Measurements from ENCODE around the gene MALT1.
A peak's percentile ranks its signal among the peaks of the same experiment; 100 is the strongest.

Gene MALT1

DNA sequence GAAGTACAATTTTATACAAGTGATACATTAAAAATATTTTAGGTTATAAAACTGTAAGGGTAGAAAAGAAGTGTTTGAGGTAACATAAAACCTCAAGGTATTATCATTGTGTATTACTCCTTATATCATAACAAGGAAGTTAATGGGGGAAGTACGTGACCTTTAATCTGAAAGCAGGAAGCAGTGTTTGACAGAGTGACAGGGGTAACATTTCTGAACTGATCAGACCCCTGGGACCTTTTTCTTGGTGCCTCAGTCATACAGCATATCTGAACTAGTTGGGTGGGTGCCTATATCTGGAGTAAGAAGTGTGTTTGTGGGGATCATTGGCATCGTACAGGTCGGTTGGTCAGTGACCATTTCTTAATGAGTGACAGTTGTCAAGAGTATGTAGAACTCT lies 43.0 kb downstream of the MALT1 start:
- DNase-seq (ENCODE audit: low read depth in 1 of 2, low spot score in 1 of 2): no peak
- TF ChIP-seq JUND (IDR thresholded peaks at IDR 0.05; ENCODE audit: low read depth): no peak
- in situ Hi-C loops (cut with HindIII; ENCODE audit: low pct_unique_long_range_greater_than_20kb, low sequenced_read_pairs): no loop called here

DNA sequence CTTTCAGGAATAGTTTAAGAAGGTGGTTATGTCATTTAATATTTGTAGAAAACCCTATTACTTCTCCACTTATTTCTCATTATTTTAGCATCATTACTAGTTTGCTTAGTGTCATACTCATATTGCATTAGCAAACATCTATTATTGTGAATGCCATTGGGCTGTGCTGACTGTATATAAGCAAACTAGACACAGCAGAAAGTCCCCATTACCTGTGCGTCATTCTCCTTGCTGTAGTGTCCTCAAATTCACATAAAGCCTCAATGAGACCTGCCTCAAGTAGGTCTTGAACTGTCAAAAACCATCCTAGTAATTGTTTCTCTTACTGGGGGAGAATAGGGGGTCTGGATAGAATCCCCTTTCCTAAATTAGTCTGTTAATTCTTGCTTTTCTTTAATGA lies 43.6 kb downstream of the MALT1 start:
- in situ Hi-C loops (cut with HindIII; ENCODE audit: low pct_unique_long_range_greater_than_20kb, low sequenced_read_pairs): no loop called here
- no peak for TF ChIP-seq JUND (IDR thresholded peaks at IDR 0.05; ENCODE audit: low read depth)
- no peak for DNase-seq (ENCODE audit: low read depth in 1 of 2, low spot score in 1 of 2)

- in situ Hi-C loops (cut with HindIII; ENCODE audit: low pct_unique_long_range_greater_than_20kb, low sequenced_read_pairs): no loop called here
- DNase-seq (ENCODE audit: low read depth in 1 of 2, low spot score in 1 of 2): no peak
Observed at GRCh38 chr18:58715540-58715939, 44.3 kb downstream of the MALT1 start.

GRCh38 chr18:58716060-58716756 lies 44.9 kb downstream of the MALT1 start:
- TF ChIP-seq JUND (IDR thresholded peaks at IDR 0.05; ENCODE audit: low read depth): no peak
- in situ Hi-C loops (cut with HindIII; ENCODE audit: low pct_unique_long_range_greater_than_20kb, low sequenced_read_pairs): no loop called here

More at GRCh38 chr18:58715540-58715939, 44.3 kb downstream of the MALT1 start:
- TF ChIP-seq JUND (IDR thresholded peaks at IDR 0.05; ENCODE audit: low read depth): no peak

GRCh38 chr18:58721566-58722239 lies 50.4 kb downstream of the MALT1 start:
- TF ChIP-seq JUND (IDR thresholded peaks at IDR 0.05; ENCODE audit: low read depth): no peak
- in situ Hi-C loops (cut with HindIII; ENCODE audit: low pct_unique_long_range_greater_than_20kb, low sequenced_read_pairs): no loop called here
- no peak for DNase-seq (ENCODE audit: low read depth in 1 of 2, low spot score in 1 of 2)

More at GRCh38 chr18:58716060-58716756, 44.9 kb downstream of the MALT1 start:
- peak in 1 of 2 experiments; percentile 3 for DNase-seq (ENCODE audit: low read depth in 1 of 2, low spot score in 1 of 2)

DNA sequence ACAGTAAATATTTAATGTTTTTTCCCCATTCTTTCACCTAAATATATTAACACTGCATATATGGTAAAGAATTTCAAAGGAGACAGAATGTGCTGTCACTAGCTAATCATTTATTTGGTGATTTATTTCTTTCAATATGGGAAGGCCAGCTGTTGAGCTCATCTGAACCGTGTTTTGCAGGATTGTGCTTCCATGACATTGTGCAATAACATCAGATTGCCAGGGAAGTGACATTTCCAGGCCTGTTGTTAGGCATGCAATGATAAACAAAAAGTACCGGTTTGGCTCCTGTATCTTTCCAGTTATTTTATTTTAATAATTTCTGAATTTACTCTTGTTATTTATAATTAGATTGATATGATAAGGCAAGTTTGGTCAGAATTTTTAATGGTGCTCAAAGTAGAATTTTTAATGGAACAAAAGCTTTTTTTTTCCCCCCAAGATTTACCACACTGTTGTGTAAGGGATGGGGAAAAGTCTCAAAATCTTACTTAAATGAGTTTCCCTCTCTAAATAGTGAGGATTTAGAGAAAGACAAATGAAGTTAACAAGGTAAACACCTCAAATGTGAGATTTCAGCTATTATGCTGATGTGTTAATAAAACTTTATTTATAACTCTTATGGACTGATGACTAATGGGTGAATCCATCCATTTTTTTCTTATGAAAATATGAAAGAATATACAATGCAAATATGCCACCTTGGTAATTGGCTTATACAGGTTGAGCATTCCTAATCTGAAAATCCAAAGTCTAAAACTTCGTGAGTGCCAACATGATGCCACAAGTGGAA lies 52.7 kb downstream of the MALT1 start:
- no peak for TF ChIP-seq JUND (IDR thresholded peaks at IDR 0.05; ENCODE audit: low read depth)
- in situ Hi-C loops (cut with HindIII; ENCODE audit: low pct_unique_long_range_greater_than_20kb, low sequenced_read_pairs): no loop called here
- no peak for DNase-seq (ENCODE audit: low read depth in 1 of 2, low spot score in 1 of 2)

- in situ Hi-C loops (cut with HindIII; ENCODE audit: low pct_unique_long_range_greater_than_20kb, low sequenced_read_pairs): no loop called here
- no peak for DNase-seq (ENCODE audit: low read depth in 1 of 2, low spot score in 1 of 2)
- TF ChIP-seq JUND (IDR thresholded peaks at IDR 0.05; ENCODE audit: low read depth): no peak
Observed at GRCh38 chr18:58726671-58727070, 55.4 kb downstream of the MALT1 start.

DNA sequence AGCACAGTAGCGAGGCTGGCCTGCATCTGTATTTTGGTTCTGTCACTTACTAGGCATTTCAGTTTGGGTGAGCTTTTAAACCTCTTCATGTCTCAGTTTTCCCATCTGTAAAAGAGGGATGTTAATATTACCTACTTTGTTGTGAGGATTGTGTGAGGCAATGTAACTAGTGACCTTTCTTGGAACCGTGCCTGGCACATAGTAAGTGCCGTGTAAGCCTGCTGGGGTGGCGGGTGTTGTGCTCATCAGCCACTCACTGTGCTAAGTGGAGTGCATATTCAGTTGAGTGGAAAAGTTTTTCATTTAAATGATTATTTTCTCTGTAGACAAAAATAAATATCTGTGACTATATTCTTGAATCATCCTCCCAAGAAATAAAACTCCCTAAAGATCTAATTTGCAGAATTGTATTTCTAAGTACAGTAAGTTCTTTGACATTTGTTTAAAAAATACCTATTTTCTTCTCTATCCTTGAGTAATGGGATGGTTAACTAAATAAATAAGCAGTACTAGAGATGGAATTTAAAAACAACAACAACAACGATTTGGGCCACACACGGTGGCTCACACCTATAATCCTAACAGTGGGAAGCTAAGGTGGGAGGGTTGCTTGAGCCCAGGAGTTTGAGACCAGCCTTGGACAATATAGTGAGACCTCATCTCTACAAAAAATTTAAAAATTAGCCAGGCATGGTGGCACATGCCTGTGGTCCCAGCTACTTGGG lies 56.7 kb downstream of the MALT1 start:
- no peak for TF ChIP-seq JUND (IDR thresholded peaks at IDR 0.05; ENCODE audit: low read depth)
- DNase-seq (ENCODE audit: low read depth in 1 of 2, low spot score in 1 of 2): no peak
- in situ Hi-C loops (cut with HindIII; ENCODE audit: low pct_unique_long_range_greater_than_20kb, low sequenced_read_pairs): no loop called here

GRCh38 chr18:58728719-58729118 lies 57.5 kb downstream of the MALT1 start:
- no peak for TF ChIP-seq JUND (IDR thresholded peaks at IDR 0.05; ENCODE audit: low read depth)
- DNase-seq (ENCODE audit: low read depth in 1 of 2, low spot score in 1 of 2): no peak
- in situ Hi-C loops (cut with HindIII; ENCODE audit: low pct_unique_long_range_greater_than_20kb, low sequenced_read_pairs): no loop called here

- DNase-seq (ENCODE audit: low read depth in 1 of 2, low spot score in 1 of 2): no peak
- no peak for TF ChIP-seq JUND (IDR thresholded peaks at IDR 0.05; ENCODE audit: low read depth)
- in situ Hi-C loops (cut with HindIII; ENCODE audit: low pct_unique_long_range_greater_than_20kb, low sequenced_read_pairs): no loop called here
Observed at GRCh38 chr18:58730618-58731017, 59.4 kb downstream of the MALT1 start.

- no peak for TF ChIP-seq JUND (IDR thresholded peaks at IDR 0.05; ENCODE audit: low read depth)
- in situ Hi-C loops (cut with HindIII; ENCODE audit: low pct_unique_long_range_greater_than_20kb, low sequenced_read_pairs): no loop called here
- no peak for DNase-seq (ENCODE audit: low read depth in 1 of 2, low spot score in 1 of 2)
Observed at GRCh38 chr18:58732471-58732870, 61.2 kb downstream of the MALT1 start.

DNA sequence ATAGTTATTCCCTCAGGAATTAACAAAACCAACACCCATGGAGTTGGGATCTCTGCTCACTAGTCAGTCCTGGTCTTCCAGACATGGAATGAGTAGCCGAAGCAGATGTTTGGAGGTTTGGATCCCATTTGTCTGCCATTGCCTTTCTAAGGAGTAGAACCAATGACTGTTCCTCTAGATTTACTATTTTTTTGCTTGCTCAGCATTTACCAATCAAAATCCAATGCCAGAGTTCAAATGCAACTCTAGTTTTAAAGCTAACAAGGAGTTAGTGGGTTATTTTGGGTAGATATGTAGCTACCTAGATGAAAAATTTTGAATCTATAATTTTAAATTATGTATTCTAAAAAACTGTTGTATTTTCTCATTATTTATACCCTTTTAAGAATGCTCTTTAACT lies 62.6 kb downstream of the MALT1 start:
- in situ Hi-C loops (cut with HindIII; ENCODE audit: low pct_unique_long_range_greater_than_20kb, low sequenced_read_pairs): no loop called here
- no peak for DNase-seq (ENCODE audit: low read depth in 1 of 2, low spot score in 1 of 2)
- no peak for TF ChIP-seq JUND (IDR thresholded peaks at IDR 0.05; ENCODE audit: low read depth)
